Activated CD8-positive, alpha-beta memory T cell treated with anti-CD3 and anti-CD28 coated beads for 24 hours (primary cell): ENCODE results near the gene SMS.
"Not testable (repeated sequence)": the region's sequence is repeated elsewhere in the genome, so short reads cannot be mapped to it uniquely, and the experiment has no call there.

Experiments
- DNase-seq: peaks from one replicate; pipeline ENCODE4 v3.0.0-alpha.2; 2020

SMS gene

GRCh38 chrX:21940356-21940829, at the start of gene SMS:
TSS of gene SMS (plus strand) at chrX:21940709. CDS start at chrX:21940825, 116 bp downstream.
- DNase-seq = peak; percentile 82

- DNase-seq = no peak
Observed at GRCh38 chrX:21905313-21905712, 35.2 kb upstream of the SMS start.

- DNase-seq = no peak
Observed at GRCh38 chrX:21905953-21906352, 34.6 kb upstream of the SMS start.

- DNase-seq = no peak
Observed at GRCh38 chrX:21907260-21907659, 33.2 kb upstream of the SMS start.

GRCh38 chrX:21911481-21911880, 29.0 kb upstream of the SMS start:
- no peak for DNase-seq

GRCh38 chrX:21912220-21912619, 28.3 kb upstream of the SMS start:
- DNase-seq = no peak

GRCh38 chrX:21912989-21913388, 27.5 kb upstream of the SMS start:
- no peak for DNase-seq

- no peak for DNase-seq
Observed at GRCh38 chrX:21926116-21926515, 14.4 kb upstream of the SMS start.

GRCh38 chrX:21926527-21927278, 13.8 kb upstream of the SMS start:
- no peak for DNase-seq

GRCh38 chrX:21929209-21929608, 11.3 kb upstream of the SMS start:
- no peak for DNase-seq

GRCh38 chrX:21930986-21931385, 9.5 kb upstream of the SMS start:
- no peak for DNase-seq

GRCh38 chrX:21932292-21933002, 8.1 kb upstream of the SMS start:
- no peak for DNase-seq

- DNase-seq = no peak
Observed at GRCh38 chrX:21933077-21933476, 7.4 kb upstream of the SMS start.

GRCh38 chrX:21934414-21934813, 6.1 kb upstream of the SMS start:
- no peak for DNase-seq

GRCh38 chrX:21939906-21940305, 603 bp upstream of the SMS start:
- no peak for DNase-seq

GRCh38 chrX:21943460-21944135, 3.1 kb downstream of the SMS start:
- no peak for DNase-seq

GRCh38 chrX:21944136-21944615, 3.7 kb downstream of the SMS start:
- no peak for DNase-seq

GRCh38 chrX:21946925-21947641, 6.6 kb downstream of the SMS start:
- no peak for DNase-seq

GRCh38 chrX:21947671-21948070, 7.2 kb downstream of the SMS start:
- DNase-seq = no peak

- no peak for DNase-seq
Observed at GRCh38 chrX:21948897-21949578, 8.5 kb downstream of the SMS start.

- no peak for DNase-seq
Observed at GRCh38 chrX:21949689-21950088, 9.2 kb downstream of the SMS start.

- not testable (repeated sequence) for DNase-seq
Observed at GRCh38 chrX:21950557-21950956, 10.0 kb downstream of the SMS start.
